GM20000 (cell line): ENCODE results near the gene OSBPL1A.

ENCODE experiments used
- DNase-seq: peaks from one replicate; pipeline ENCODE4 v3.0.0; 2012; ENCODE audit warnings: low spot score
- TF ChIP-seq, protein P1 (sequence below): IDR thresholded peaks from 2 replicates; pipeline ENCODE4 v1.5.1; 2012; ENCODE audit warnings: mild to moderate bottlenecking, control low read depth; ENCODE audit errors: extremely low read depth, missing control alignments

Gene OSBPL1A

DNA sequence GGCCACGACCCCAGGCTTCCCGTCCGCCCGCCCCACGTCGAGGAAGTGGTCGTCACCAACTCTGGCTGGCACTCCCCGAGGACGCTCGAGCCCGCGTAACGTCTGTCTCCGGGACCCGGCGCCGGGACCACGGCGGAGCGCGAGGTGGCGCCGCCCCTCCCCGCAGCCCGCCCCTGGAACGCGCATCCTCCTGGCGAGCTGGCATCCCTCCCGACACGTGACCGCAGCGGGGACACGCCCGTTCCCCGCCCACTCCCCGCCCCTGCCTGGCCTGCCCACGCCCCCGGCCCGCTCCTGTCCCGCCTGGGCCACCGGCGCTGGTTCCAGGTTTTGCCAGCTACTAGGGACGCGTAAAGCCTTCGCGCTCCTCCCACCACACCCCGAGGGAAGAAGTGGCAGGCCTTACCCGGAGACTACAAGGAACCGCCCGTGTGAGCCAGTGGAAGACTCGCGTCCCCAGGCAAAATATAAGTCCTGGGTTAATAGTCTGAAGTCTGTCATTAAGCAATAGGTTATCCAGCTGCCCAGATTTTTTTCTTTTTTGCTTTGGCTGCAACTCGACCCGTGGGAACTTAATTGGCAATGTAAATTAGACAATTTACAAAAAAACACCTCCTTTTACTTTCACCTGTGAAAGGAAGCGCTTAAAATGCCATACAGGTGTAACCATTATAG, at the start of gene OSBPL1A:
OSBPL1A (minus strand) TSS at position 131 of the 675 bp plus-strand sequence. CDS start 20,291 bp downstream, outside the sequence.
- peak; percentile 54 for DNase-seq
- TF ChIP-seq, protein P1, sequence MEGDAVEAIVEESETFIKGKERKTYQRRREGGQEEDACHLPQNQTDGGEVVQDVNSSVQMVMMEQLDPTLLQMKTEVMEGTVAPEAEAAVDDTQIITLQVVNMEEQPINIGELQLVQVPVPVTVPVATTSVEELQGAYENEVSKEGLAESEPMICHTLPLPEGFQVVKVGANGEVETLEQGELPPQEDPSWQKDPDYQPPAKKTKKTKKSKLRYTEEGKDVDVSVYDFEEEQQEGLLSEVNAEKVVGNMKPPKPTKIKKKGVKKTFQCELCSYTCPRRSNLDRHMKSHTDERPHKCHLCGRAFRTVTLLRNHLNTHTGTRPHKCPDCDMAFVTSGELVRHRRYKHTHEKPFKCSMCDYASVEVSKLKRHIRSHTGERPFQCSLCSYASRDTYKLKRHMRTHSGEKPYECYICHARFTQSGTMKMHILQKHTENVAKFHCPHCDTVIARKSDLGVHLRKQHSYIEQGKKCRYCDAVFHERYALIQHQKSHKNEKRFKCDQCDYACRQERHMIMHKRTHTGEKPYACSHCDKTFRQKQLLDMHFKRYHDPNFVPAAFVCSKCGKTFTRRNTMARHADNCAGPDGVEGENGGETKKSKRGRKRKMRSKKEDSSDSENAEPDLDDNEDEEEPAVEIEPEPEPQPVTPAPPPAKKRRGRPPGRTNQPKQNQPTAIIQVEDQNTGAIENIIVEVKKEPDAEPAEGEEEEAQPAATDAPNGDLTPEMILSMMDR: no peak

DNA sequence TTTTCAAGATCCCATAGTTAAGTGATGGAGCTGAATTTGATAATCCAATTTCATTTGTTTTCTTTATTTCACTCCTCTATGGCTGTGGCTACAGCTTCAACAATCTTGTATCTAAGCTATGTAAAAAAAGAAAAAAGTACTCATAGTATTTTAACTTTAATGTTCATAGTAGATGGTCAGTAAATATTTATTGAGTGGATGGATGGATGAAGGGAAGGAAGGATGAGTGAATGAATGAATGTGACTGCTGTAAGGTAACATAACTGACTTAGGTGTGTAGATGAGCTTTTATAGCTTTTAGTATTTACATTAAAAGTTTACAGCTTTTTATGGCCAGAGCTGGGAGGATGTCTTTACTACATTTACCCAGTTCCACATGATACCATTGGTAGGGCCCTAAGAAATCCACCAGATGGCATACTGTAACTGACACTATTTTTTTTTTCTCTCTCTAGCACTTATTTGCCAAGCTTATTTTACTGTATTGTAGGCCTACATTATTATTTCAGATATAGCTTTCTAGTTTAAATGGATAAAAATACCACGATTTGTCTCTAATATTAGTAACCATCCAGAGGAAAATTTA, 49.4 kb upstream of the OSBPL1A start:
- TF ChIP-seq, protein P1: no peak
- DNase-seq: no peak

DNA sequence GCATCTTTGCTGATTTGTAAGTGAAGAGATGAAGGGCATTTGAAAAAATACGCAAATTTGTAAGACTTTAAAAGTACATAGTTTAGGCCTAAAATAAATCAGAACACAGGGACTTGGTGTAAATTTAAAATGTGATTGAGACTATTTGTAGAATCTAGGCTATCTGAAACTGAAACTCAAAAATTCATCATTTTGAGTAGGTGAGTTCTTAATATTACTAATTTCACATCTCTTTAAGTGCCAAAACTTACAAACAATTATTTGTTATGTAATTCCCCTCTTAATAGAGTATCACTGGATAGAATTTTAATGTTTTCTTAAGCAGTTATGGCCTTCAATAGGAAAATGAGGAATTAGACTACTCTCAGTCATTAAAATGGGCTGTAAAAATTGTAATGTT, 48.8 kb upstream of the OSBPL1A start:
- no peak for DNase-seq
- TF ChIP-seq, protein P1: no peak

DNA sequence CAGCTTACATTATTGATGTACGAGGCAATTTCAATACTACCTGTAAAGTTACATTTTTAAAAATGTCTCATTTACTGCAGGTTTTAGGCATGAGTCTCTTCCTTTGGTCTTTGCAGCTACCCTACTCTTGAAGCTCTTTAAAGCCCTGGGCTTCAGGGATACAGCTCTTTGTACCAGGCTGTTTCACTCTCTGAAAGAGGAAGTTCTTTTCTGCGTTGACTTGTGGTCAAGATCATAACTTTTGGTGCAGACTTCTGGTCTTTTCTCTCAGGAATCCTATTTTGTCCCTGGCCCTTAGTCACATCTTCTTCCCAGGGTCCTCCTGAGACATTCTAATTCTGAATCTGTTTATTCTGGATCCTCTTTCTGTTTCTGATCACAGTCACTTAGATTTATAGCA, 46.2 kb upstream of the OSBPL1A start:
- DNase-seq: no peak
- TF ChIP-seq, protein P1: no peak

DNA sequence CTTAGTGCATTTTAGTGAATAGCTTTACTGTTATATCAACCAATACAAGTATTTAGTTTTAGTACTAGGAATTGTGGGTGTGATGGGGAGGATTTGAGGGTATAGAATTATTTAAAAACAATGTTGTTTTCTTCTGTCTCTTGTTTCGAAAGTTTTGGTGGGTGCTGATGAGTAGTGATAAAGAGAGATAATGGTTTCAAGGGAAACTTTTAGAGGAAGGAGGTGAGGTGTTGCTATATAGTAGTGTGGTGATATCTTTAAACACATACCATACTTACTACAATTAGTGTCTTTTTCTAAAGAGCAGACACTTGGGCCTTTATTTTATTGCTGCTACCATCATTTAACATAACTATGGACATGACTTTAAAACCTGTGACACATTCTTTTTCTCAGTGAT, 39.3 kb upstream of the OSBPL1A start:
- TF ChIP-seq, protein P1: no peak

DNA sequence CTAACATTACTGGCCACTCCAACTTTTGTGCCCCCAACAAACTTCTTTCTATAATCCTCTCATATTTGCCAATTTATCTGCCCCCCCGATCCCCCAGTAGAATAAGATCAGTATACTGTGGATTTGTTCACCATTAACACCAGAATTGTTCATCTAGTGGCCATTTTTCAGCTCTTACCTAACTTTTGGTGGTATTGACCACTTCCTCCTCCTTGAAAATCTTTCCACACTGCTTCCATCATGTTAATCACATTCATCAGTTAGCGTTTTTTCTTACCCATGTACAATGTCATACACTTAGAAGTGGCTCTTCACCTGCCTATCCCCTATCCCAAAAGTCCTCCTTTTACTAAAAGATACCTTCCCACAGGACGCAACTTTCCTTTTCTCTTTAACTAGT, 35.0 kb upstream of the OSBPL1A start:
- DNase-seq: no peak
- TF ChIP-seq, protein P1: no peak

More for the DNA sequence above, 39.3 kb upstream of the OSBPL1A start:
- no peak for DNase-seq

DNA sequence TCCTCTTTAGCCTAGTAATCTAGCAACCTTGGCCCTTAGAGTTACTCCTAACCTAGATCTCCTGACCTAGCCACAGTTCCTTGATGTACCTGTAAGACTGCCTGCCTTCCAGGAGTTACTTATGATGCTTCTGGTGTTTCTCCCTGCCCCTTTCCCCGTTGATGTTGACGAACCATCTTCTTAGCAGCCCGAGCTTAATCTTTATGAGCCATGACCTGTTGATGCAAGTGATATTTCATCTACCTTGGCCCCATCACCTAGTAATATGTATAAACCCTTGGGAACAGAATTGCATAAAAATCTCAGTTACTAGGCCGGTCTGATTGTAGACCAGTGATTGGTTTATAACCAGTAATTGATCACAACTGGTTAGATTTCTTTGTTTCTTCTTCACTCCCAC, 31.6 kb upstream of the OSBPL1A start:
- DNase-seq: no peak
- TF ChIP-seq, protein P1: no peak
